Transverse colon (tissue), 4 donors: ENCODE measurements around the gene COL19A1. TPM values are rescaled to one million over a fixed set of nuclear protein-coding genes. Genes with fewer than 3 reads are reported as not detected.
A peak's percentile ranks its signal among the peaks of the same experiment; 100 is the strongest.

Source experiments
- DNase-seq: peaks from one replicate; pipeline ENCODE4 v3.0.0-alpha.2; 2019
- H3K27ac ChIP-seq, 4 donors: fragments of 200-600 bp; sonication (generic); 2 replicates each; pipeline ENCODE4 v1.5.1; 2016 to 2018; ENCODE audit warnings: inconsistent platforms in 4 of 4
- H3K27me3 ChIP-seq: fragments of 200-600 bp; sonication (generic); 2 replicates; pipeline ENCODE4 v1.5.1; 2017; ENCODE audit warnings: inconsistent platforms
- H3K36me3 ChIP-seq, 4 donors: fragments of 200-600 bp; sonication (generic); 2 replicates each; pipeline ENCODE4 v1.5.1; 2017 to 2019; ENCODE audit warnings: inconsistent platforms in 4 of 4
- H3K4me1 ChIP-seq, 4 donors: fragments of 200-600 bp; sonication (generic); 2 replicates each; pipeline ENCODE4 v1.5.1; 2017 to 2020; ENCODE audit warnings: inconsistent platforms in 4 of 4
- H3K4me3 ChIP-seq, 4 donors: fragments of 200-600 bp; sonication (generic); 1 replicate in 1 of 4; 2 replicates in 3 of 4; pipeline versions ENCODE4 v1.5.1 to v1.6.1; 2017 to 2019; ENCODE audit warnings: inconsistent platforms in 4 of 4
- H3K9me3 ChIP-seq, 2 donors: fragments of 200-600 bp; sonication (generic); 2 replicates each; pipeline ENCODE4 v1.5.1; 2017 to 2019; ENCODE audit warnings: inconsistent platforms in 2 of 2
- CTCF ChIP-seq, 5 experiments: fragments of 200-600 bp in 3 of 5; fragments of 450-650 bp in 2 of 5; sonication (generic) in 3 of 5; IDR thresholded peaks; 1 replicate in 2 of 5; 2 replicates in 3 of 5; pipeline ENCODE4 v1.5.1; 2016 to 2017; ENCODE audit warnings: antibody characterized with exemption in 5 of 5, inconsistent platforms in 3 of 5, mild to moderate bottlenecking in 2 of 5, moderate library complexity in 1 of 5
- EP300 ChIP-seq: sonication (generic); formaldehyde crosslinking; IDR thresholded peaks from one replicate; pipeline ENCODE4 v1.6.1; 2017; ENCODE audit warnings: antibody characterized with exemption, low read depth
- POLR2A ChIP-seq: fragments of 450-650 bp; IDR thresholded peaks from one replicate; pipeline ENCODE4 v1.6.1; 2016; ENCODE audit warnings: antibody characterized with exemption, mild to moderate bottlenecking, moderate library complexity
- POLR2AphosphoS5 ChIP-seq, 3 donors: sonication (generic); formaldehyde crosslinking; IDR thresholded peaks; one replicate each; pipeline ENCODE4 v1.6.1; 2016; ENCODE audit warnings: antibody characterized with exemption in 3 of 3
- WGBS, 2 donors: methylation state at CpG; one replicate each; pipeline ENCODE4 v1.1.5; 2018; ENCODE audit warnings: low coverage in 1 of 2; 5-methylcytosine and 5-hydroxymethylcytosine counted together
- in situ Hi-C, 4 donors: fragments of 200-750 bp; cut with MboI; loops; one replicate each; pipeline versions ENCODE4 v1.15.0 to v1.15.1; 2017; ENCODE audit warnings: low sequenced_read_pairs in 3 of 4, low pct_ligation_motif_present in 1 of 4, low pct_unique_long_range_greater_than_20kb in 1 of 4
- intact Hi-C: fragments of 100-400 bp; cut with DNase I; formaldehyde crosslinking; loops from one replicate; pipeline ENCODE4 v1.15.1; 2023; ENCODE audit warnings: low total_unique reads
- total RNA-seq, 4 donors: library from RNA; depleted of rRNA; stranded (reverse); fragments of >200 nt; gene quantifications; one replicate each; pipeline ENCODE4 v1.1.0, GENCODE V29; 2016

Gene COL19A1
- total RNA-seq, 4 donors from 2014 or later = 0.27 to 3.3 (median 0.37) TPM; not detected in 1

DNA sequence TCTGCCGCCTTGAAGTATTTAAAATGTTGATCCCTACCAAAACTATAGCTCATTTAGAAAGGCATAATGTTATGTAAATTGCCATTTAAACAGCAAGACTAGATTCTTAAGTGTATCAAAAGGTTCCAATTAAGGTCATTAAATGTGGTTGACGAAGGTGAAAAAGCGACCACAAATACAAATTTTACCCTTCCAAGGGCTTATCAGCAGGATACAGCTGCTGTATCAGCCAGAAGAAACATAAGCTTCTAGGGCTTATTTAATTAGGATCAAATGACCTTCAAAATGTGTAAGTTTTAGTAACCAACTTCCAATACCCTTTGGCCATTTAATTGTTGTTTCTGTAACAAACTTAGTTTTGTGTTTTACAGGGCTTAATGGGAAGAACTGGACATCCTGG, 296.6 kb downstream of the COL19A1 start:
- intact Hi-C loops (no loop called here), in situ Hi-C loops (no loop called here)
- DNase-seq = no peak
- no peak overlapping the region for H3K27ac ChIP-seq
- no peaks in the 10 kb centered on the region for H3K4me1 ChIP-seq
- no peaks in the 10 kb centered on the region for H3K36me3 ChIP-seq
- WGBS, 2 donors = 78 to 80% methylated on average over 3 of the region's 3 CpGs
- no peak overlapping the region for H3K4me3 ChIP-seq
- TF ChIP-seq POLR2A (no peak), CTCF (IDR thresholded peaks at IDR 0.05) (no peak), POLR2AphosphoS5 (IDR thresholded peaks at IDR 0.05) (no peak), EP300 (no peak)
- H3K27me3 ChIP-seq = peaks cover 19% of the 10 kb centered on the region
- H3K9me3 ChIP-seq = no peaks in the 10 kb centered on the region

GRCh38 chr6:70163795-70164194, 297.4 kb downstream of the COL19A1 start:
- no peak for TF ChIP-seq CTCF (IDR thresholded peaks at IDR 0.05)
- TF ChIP-seq EP300 = no peak
- TF ChIP-seq POLR2A = no peak
- no peak for TF ChIP-seq POLR2AphosphoS5 (IDR thresholded peaks at IDR 0.05)
- intact Hi-C loops = no loop called here
- 100% methylated on average over 3 of the region's 3 CpGs; no CpG with 5 or more reads in 1 of the 2 donors for WGBS, 2 donors
- Histone ChIP-seq H3K27ac (no peak overlapping the region), H3K4me3 (no peak overlapping the region), H3K36me3 (no peaks in the 10 kb centered on the region), H3K9me3 (no peaks in the 10 kb centered on the region), H3K4me1 (no peaks in the 10 kb centered on the region), H3K27me3 (peaks cover 23% of the 10 kb centered on the region)
- in situ Hi-C loops = no loop called here
- no peak for DNase-seq

GRCh38 chr6:70164556-70164955, 298.2 kb downstream of the COL19A1 start:
- intact Hi-C loops = no loop called here
- Histone ChIP-seq H3K27me3 (peaks cover 28% of the 10 kb centered on the region), H3K4me1 (no peaks in the 10 kb centered on the region), H3K4me3 (no peak overlapping the region), H3K36me3 (no peaks in the 10 kb centered on the region), H3K9me3 (no peaks in the 10 kb centered on the region), H3K27ac (no peak overlapping the region)
- DNase-seq = no peak
- in situ Hi-C loops = no loop called here
- 47 to 54% methylated on average over 2 of the region's 2 CpGs for WGBS, 2 donors
- TF ChIP-seq POLR2A = no peak
- no peak for TF ChIP-seq POLR2AphosphoS5 (IDR thresholded peaks at IDR 0.05)
- TF ChIP-seq CTCF (IDR thresholded peaks at IDR 0.05) = no peak

GRCh38 chr6:70166088-70166958, 300.0 kb downstream of the COL19A1 start:
- peak; percentile 29 for DNase-seq
- in situ Hi-C loops (no loop called here), intact Hi-C loops (no loop called here)
- Histone ChIP-seq H3K36me3 (no peaks in the 10 kb centered on the region), H3K4me1 (no peaks in the 10 kb centered on the region), H3K27ac (no peak overlapping the region), H3K4me3 (no peak overlapping the region), H3K27me3 (peaks cover 28% of the 10 kb centered on the region), H3K9me3 (no peaks in the 10 kb centered on the region)
- 16 to 33% methylated on average over 6 to 24 of the region's 24 CpGs for WGBS, 2 donors
- TF ChIP-seq POLR2AphosphoS5 (IDR thresholded peaks at IDR 0.05) (no peak), CTCF (IDR thresholded peaks at IDR 0.05) (peak in 3 of 5 experiments; percentile 45 to 53 (median 49))
